HEK293 (cell line): ENCODE results near the gene FLRT2.

Source experiments
- CTCF ChIP-seq: fragments of 450-650 bp; formaldehyde crosslinking; IDR thresholded peaks from 2 replicates; pipeline ENCODE4 v1.5.1; 2016; ENCODE audit warnings: missing biosample characterization, missing genetic modification characterization
- MYNN ChIP-seq: fragments of 450-650 bp; formaldehyde crosslinking; IDR thresholded peaks from 2 replicates; pipeline ENCODE4 v1.5.1; 2016; ENCODE audit warnings: missing biosample characterization, missing genetic modification characterization, borderline replicate concordance
- TCF7L2 ChIP-seq: IDR thresholded peaks from 2 replicates; pipeline ENCODE4 v1.6.1; 2011; ENCODE audit warnings: low read depth, mild to moderate bottlenecking, inconsistent platforms, low read length, moderate library complexity, borderline replicate concordance
- YY1 ChIP-seq: fragments of 450-650 bp; formaldehyde crosslinking; IDR thresholded peaks from 2 replicates; pipeline ENCODE4 v1.5.1; 2018; ENCODE audit warnings: missing biosample characterization, missing genetic modification characterization
- ZNF138 ChIP-seq: fragments of 450-650 bp; formaldehyde crosslinking; IDR thresholded peaks from 2 replicates; pipeline ENCODE4 v1.5.1; 2016; ENCODE audit warnings: missing biosample characterization, missing genetic modification characterization, borderline replicate concordance
- ZNF639 ChIP-seq: fragments of 450-650 bp; formaldehyde crosslinking; IDR thresholded peaks from 2 replicates; pipeline ENCODE4 v1.5.1; 2016; ENCODE audit warnings: missing biosample characterization, missing genetic modification characterization
- TF ChIP-seq, protein P1 (sequence below): fragments of 450-650 bp; formaldehyde crosslinking; IDR thresholded peaks from 2 replicates; pipeline ENCODE4 v1.5.1; 2016; ENCODE audit warnings: missing biosample characterization, missing genetic modification characterization

GRCh38 chr14:85578930-85579329 lies 49.0 kb downstream of the FLRT2 start:
- TF ChIP-seq TCF7L2 (no peak), ZNF639 (tag by site-specific recombination) (no peak), YY1 (tag by site-specific recombination) (no peak), CTCF (tag by site-specific recombination) (no peak), MYNN (tag by site-specific recombination) (no peak), ZNF138 (tag by site-specific recombination) (no peak)
- TF ChIP-seq, protein P1, sequence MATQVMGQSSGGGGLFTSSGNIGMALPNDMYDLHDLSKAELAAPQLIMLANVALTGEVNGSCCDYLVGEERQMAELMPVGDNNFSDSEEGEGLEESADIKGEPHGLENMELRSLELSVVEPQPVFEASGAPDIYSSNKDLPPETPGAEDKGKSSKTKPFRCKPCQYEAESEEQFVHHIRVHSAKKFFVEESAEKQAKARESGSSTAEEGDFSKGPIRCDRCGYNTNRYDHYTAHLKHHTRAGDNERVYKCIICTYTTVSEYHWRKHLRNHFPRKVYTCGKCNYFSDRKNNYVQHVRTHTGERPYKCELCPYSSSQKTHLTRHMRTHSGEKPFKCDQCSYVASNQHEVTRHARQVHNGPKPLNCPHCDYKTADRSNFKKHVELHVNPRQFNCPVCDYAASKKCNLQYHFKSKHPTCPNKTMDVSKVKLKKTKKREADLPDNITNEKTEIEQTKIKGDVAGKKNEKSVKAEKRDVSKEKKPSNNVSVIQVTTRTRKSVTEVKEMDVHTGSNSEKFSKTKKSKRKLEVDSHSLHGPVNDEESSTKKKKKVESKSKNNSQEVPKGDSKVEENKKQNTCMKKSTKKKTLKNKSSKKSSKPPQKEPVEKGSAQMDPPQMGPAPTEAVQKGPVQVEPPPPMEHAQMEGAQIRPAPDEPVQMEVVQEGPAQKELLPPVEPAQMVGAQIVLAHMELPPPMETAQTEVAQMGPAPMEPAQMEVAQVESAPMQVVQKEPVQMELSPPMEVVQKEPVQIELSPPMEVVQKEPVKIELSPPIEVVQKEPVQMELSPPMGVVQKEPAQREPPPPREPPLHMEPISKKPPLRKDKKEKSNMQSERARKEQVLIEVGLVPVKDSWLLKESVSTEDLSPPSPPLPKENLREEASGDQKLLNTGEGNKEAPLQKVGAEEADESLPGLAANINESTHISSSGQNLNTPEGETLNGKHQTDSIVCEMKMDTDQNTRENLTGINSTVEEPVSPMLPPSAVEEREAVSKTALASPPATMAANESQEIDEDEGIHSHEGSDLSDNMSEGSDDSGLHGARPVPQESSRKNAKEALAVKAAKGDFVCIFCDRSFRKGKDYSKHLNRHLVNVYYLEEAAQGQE = no peak
